ENCODE measurements around the gene CHMP4B. TPM values are rescaled to one million over a fixed set of nuclear protein-coding genes. Genes with fewer than 3 reads are reported as not detected.

Gene CHMP4B
- total RNA-seq, 5 donors from 2014 or later (not counting 1 experiment from before 2014, with no cell fraction given): 45.1 to 64.7 (median 60.8) TPM

DNA sequence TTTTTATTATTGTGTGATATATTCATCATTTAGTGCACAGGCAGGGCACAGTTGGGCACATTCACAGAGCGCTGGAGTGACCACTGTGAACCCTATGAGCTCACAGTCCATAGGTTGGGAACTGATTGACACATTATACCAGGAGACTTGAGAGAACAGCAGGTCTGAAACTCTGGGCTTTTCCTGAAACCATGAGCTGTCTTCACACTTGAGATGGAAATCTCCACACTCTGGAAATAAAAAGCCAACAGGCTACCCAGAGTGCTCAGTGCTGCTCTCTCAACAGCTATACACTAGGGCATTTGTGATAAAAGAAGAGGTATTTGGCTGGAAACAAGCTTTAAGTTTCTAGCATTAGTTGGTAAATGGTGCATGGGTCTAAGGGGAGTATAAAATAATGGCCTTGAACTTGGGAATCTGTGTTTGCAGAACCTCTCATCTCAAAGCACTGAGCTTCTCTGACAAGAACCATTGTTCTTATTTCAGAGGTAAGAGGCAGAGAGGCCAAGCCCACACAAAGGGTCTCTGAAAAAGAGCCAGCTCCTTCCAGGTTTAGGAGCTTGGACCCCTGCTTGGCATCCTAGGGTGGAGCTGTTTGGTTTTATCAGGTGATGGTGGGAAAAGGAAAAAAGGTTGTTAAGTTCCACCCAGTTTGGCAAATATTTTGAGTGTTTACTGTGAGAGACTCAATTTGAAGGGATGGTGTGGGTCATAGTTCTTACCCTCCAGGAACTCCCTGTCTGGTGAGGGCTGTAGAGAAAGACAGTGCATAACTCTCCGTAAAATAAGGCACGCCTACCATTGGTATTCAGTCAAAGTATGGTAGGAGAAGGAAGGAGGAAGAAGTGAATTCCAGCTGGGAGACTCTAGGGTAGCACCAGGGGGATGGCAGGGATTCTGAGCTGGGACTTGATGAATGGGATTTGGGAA, 14.5 kb downstream of the CHMP4B start:
- Mint-ChIP-seq H3K9me3 (no peaks in the 10 kb centered on the region), H3K27me3 (no peaks in the 10 kb centered on the region), H3K4me3 (peak overlapping the region in 1 of 3 donors; percentile 18), H3K27ac (peak overlapping the region; percentile 41 to 63), H3K4me1 (peaks cover 69 to 79% (median 72%) of the 10 kb centered on the region in 3 donors), H3K36me3 (peaks cover 15% of the 10 kb centered on the region)
- H3K9me3 ChIP-seq: no peaks in the 10 kb centered on the region
- POLR2A ChIA-PET: interaction anchor here in 1 of 2 donors (0.6 kb wide), 1 partner anchor 19 kb away, joined by 3 read pairs; no protein-coding TSS in a partner anchor
- no peak overlapping the region for H3K27ac ChIP-seq (ENCODE audit: low read length)
- CTCF ChIA-PET: interaction anchor here in 1 of 2 donors (1.1 to 1.7 kb wide), 3 partner anchors 9 to 105 kb away, joined by 3 to 5 read pairs (median 3); no protein-coding TSS in a partner anchor
- H3K27me3 ChIP-seq (replicated peaks in 1 of 2; ENCODE audit: control insufficient read depth in 2 of 2, extremely low read depth in 1 of 2, insufficient read depth in 2 of 2, low read length in 1 of 2): no peaks in the 10 kb centered on the region
- 100% methylated on average over 1 of the region's 3 CpGs for WGBS (ENCODE audit: insufficient coverage)
- DNase-seq (no peak), ATAC-seq (replicated peaks in 1 of 4) (no peak)
- peaks cover 4 to 42% of the 10 kb centered on the region in 2 experiments for H3K4me1 ChIP-seq (ENCODE audit: control insufficient read depth in 1 of 2, extremely low read depth in 1 of 2, insufficient read depth in 2 of 2, low read length in 2 of 2)
- no peak overlapping the region for H3K4me3 ChIP-seq (ENCODE audit: control insufficient read depth in 1 of 2, extremely low read depth in 1 of 2, low read length in 1 of 2)
- H3K36me3 ChIP-seq (ENCODE audit: control insufficient read depth in 2 of 2, extremely low read depth in 1 of 2, insufficient read depth in 1 of 2, low read length in 1 of 2): peaks cover 0 to 2% of the 10 kb centered on the region in 2 donors

DNA sequence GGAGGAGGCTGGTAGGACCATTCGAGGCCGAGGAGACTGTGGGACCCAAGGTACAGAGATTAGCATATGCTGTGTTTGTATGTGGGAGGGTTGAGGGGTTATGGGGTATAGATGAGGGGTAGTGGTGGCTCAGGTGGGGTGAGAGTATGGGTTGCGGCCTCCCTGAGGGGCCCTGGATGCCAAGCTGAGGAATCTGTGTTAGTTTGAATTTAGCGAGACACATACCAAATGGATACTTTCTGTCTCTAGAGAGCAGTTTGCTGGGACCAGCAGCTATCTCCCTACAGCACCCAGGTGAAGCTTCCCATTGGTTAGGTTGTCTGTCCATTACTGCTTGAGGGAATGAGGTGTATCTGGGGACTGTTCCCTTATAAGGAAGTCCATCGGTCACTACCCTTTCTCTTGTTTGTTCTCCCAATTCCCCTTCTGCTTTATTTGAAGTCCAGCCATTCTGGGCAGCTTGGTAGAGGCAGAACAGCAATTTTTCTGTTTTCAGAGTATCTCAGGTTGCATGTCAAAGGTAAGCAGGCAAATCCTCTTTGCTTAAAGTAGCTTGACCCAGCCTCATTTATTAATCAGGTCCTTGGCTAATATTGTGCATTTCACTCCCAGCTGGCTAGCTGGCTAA, 15.2 kb downstream of the CHMP4B start:
- WGBS (ENCODE audit: insufficient coverage): 95% methylated on average over 2 of the region's 5 CpGs
- no peaks in the 10 kb centered on the region for H3K9me3 Mint-ChIP-seq
- peak overlapping the region in 1 of 2 donors; percentile 66 for H3K27ac Mint-ChIP-seq
- peaks cover 68 to 78% (median 72%) of the 10 kb centered on the region in 3 donors for H3K4me1 Mint-ChIP-seq
- H3K36me3 Mint-ChIP-seq: peaks cover 15% of the 10 kb centered on the region
- DNase-seq (no peak), ATAC-seq (replicated peaks in 1 of 4) (no peak)
- no peaks in the 10 kb centered on the region for H3K9me3 ChIP-seq
- no peaks in the 10 kb centered on the region for H3K27me3 Mint-ChIP-seq
- no peak overlapping the region for H3K4me3 ChIP-seq (ENCODE audit: control insufficient read depth in 1 of 2, extremely low read depth in 1 of 2, low read length in 1 of 2)
- ChIA-PET CTCF (interaction anchor here in 1 of 2 donors (1.5 to 1.7 kb wide), 2 partner anchors 10 to 89 kb away, joined by 3 to 5 read pairs; no protein-coding TSS in a partner anchor), POLR2A (no interaction called here)
- no peak overlapping the region for H3K27ac ChIP-seq (ENCODE audit: low read length)
- H3K27me3 ChIP-seq (replicated peaks in 1 of 2; ENCODE audit: control insufficient read depth in 2 of 2, extremely low read depth in 1 of 2, insufficient read depth in 2 of 2, low read length in 1 of 2): no peaks in the 10 kb centered on the region
- H3K4me1 ChIP-seq (ENCODE audit: control insufficient read depth in 1 of 2, extremely low read depth in 1 of 2, insufficient read depth in 2 of 2, low read length in 2 of 2): peaks cover 4 to 40% of the 10 kb centered on the region in 2 experiments
- H3K36me3 ChIP-seq (ENCODE audit: control insufficient read depth in 2 of 2, extremely low read depth in 1 of 2, insufficient read depth in 1 of 2, low read length in 1 of 2): peaks cover 0 to 2% of the 10 kb centered on the region in 2 donors
- H3K4me3 Mint-ChIP-seq: peak overlapping the region in 1 of 3 donors; percentile 18

DNA sequence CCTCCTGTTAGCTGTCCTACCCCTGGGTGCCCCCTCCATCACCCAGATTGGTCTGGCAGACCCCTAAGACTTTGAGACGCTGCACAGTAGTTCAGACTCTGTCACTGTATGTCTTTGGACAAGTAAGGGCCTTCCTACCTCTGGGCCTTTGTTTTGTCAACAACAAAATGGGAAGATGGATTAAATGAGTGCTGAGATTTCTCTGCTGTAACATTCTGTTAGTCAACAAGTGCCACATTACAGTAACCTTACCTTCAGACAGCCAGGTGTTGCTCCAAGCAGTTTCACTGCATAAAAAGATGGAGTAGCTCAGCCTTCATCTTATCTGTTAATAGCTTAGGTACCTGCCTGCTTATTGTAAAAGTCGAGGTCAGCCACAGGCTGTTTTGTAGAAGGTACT, 16.0 kb downstream of the CHMP4B start:
- DNase-seq (no peak), ATAC-seq (replicated peaks in 1 of 4) (no peak)
- Mint-ChIP-seq H3K27me3 (no peaks in the 10 kb centered on the region), H3K4me1 (peaks cover 75 to 83% (median 77%) of the 10 kb centered on the region in 3 donors), H3K27ac (peak overlapping the region; percentile 23 to 66), H3K36me3 (peaks cover 22% of the 10 kb centered on the region), H3K4me3 (no peak overlapping the region), H3K9me3 (no peaks in the 10 kb centered on the region)
- Histone ChIP-seq H3K4me3 (ENCODE audit: control insufficient read depth in 1 of 2, extremely low read depth in 1 of 2, low read length in 1 of 2) (no peak overlapping the region), H3K27ac (ENCODE audit: low read length) (no peak overlapping the region), H3K36me3 (ENCODE audit: control insufficient read depth in 2 of 2, extremely low read depth in 1 of 2, insufficient read depth in 1 of 2, low read length in 1 of 2) (peaks cover 0 to 3% of the 10 kb centered on the region in 2 donors), H3K4me1 (ENCODE audit: control insufficient read depth in 1 of 2, extremely low read depth in 1 of 2, insufficient read depth in 2 of 2, low read length in 2 of 2) (peaks cover 4 to 40% of the 10 kb centered on the region in 2 experiments), H3K9me3 (no peaks in the 10 kb centered on the region), H3K27me3 (replicated peaks in 1 of 2; ENCODE audit: control insufficient read depth in 2 of 2, extremely low read depth in 1 of 2, insufficient read depth in 2 of 2, low read length in 1 of 2) (no peaks in the 10 kb centered on the region)
- POLR2A ChIA-PET: interaction anchor here in 1 of 2 donors (0.5 kb wide), 1 partner anchor 627 kb away, joined by 9 read pairs; no protein-coding TSS in a partner anchor
- CTCF ChIA-PET: interaction anchor here in 1 of 2 donors (0.5 kb wide), 1 partner anchor 350 kb away, joined by 3 read pairs; no protein-coding TSS in a partner anchor
- 100% methylated on average over 2 of the region's 2 CpGs for WGBS (ENCODE audit: insufficient coverage)

- Mint-ChIP-seq H3K27ac (peak overlapping the region in 1 of 2 donors; percentile 68), H3K9me3 (no peaks in the 10 kb centered on the region), H3K4me3 (no peak overlapping the region), H3K36me3 (peaks cover 26% of the 10 kb centered on the region), H3K27me3 (no peaks in the 10 kb centered on the region), H3K4me1 (peaks cover 77 to 83% (median 78%) of the 10 kb centered on the region in 3 donors)
- 67% methylated on average over 1 of the region's 4 CpGs for WGBS (ENCODE audit: insufficient coverage)
- no peak overlapping the region for H3K27ac ChIP-seq (ENCODE audit: low read length)
- POLR2A ChIA-PET: interaction anchor here in 1 of 2 donors (0.6 to 0.8 kb wide), 2 partner anchors 8 to 297 kb away, joined by 3 read pairs; no protein-coding TSS in a partner anchor
- H3K9me3 ChIP-seq: no peaks in the 10 kb centered on the region
- DNase-seq (no peak), ATAC-seq (replicated peaks in 1 of 4) (no peak)
- H3K27me3 ChIP-seq (replicated peaks in 1 of 2; ENCODE audit: control insufficient read depth in 2 of 2, extremely low read depth in 1 of 2, insufficient read depth in 2 of 2, low read length in 1 of 2): no peaks in the 10 kb centered on the region
- H3K36me3 ChIP-seq (ENCODE audit: control insufficient read depth in 2 of 2, extremely low read depth in 1 of 2, insufficient read depth in 1 of 2, low read length in 1 of 2): peaks cover 0 to 5% of the 10 kb centered on the region in 2 donors
- CTCF ChIA-PET: no interaction called here
- H3K4me1 ChIP-seq (ENCODE audit: control insufficient read depth in 1 of 2, extremely low read depth in 1 of 2, insufficient read depth in 2 of 2, low read length in 2 of 2): peaks cover 4 to 37% of the 10 kb centered on the region in 2 experiments
- H3K4me3 ChIP-seq (ENCODE audit: control insufficient read depth in 1 of 2, extremely low read depth in 1 of 2, low read length in 1 of 2): no peak overlapping the region
Observed at GRCh38 chr20:33827634-33828325, 16.6 kb downstream of the CHMP4B start.

GRCh38 chr20:33828326-33828844, 17.2 kb downstream of the CHMP4B start:
- ChIA-PET POLR2A (interaction anchor here in 1 of 2 donors (0.6 to 0.8 kb wide), 2 partner anchors 8 to 297 kb away, joined by 3 read pairs; no protein-coding TSS in a partner anchor), CTCF (no interaction called here)
- H3K27me3 ChIP-seq (replicated peaks in 1 of 2; ENCODE audit: control insufficient read depth in 2 of 2, extremely low read depth in 1 of 2, insufficient read depth in 2 of 2, low read length in 1 of 2): no peaks in the 10 kb centered on the region
- H3K4me1 ChIP-seq (ENCODE audit: control insufficient read depth in 1 of 2, extremely low read depth in 1 of 2, insufficient read depth in 2 of 2, low read length in 2 of 2): peaks cover 4 to 37% of the 10 kb centered on the region in 2 experiments
- Mint-ChIP-seq H3K27me3 (no peaks in the 10 kb centered on the region), H3K9me3 (no peaks in the 10 kb centered on the region), H3K4me1 (peaks cover 79 to 85% (median 82%) of the 10 kb centered on the region in 3 donors), H3K36me3 (peaks cover 32% of the 10 kb centered on the region), H3K27ac (peak overlapping the region in 1 of 2 donors; percentile 68), H3K4me3 (no peak overlapping the region)
- H3K36me3 ChIP-seq (ENCODE audit: control insufficient read depth in 2 of 2, extremely low read depth in 1 of 2, insufficient read depth in 1 of 2, low read length in 1 of 2): peaks cover 0 to 5% of the 10 kb centered on the region in 2 donors
- H3K9me3 ChIP-seq: no peaks in the 10 kb centered on the region
- DNase-seq (no peak), ATAC-seq (replicated peaks in 1 of 4) (no peak)
- H3K27ac ChIP-seq (ENCODE audit: low read length): no peak overlapping the region
- 92% methylated on average over 7 of the region's 9 CpGs for WGBS (ENCODE audit: insufficient coverage)
- no peak overlapping the region for H3K4me3 ChIP-seq (ENCODE audit: control insufficient read depth in 1 of 2, extremely low read depth in 1 of 2, low read length in 1 of 2)
